Loucy (cell line): ENCODE results near the gene PLG.

Experiments used
- CTCF ChIP-seq: fragments of 200-600 bp; sonication (generic); conservative IDR thresholded peaks from 2 replicates; pipeline ENCODE4 v1.5.1; 2014; ENCODE audit warnings: mild to moderate bottlenecking, antibody characterized with exemption, low read length
- EZH2phosphoT487 ChIP-seq: fragments of 200-600 bp; IDR thresholded peaks from 2 replicates; pipeline ENCODE4 v1.6.1; 2018; ENCODE audit warnings: antibody characterized with exemption, mild to moderate bottlenecking, moderate library complexity, borderline replicate concordance

GRCh38 chr6:160792708-160793107 lies 90.7 kb downstream of the PLG start:
- no peak for TF ChIP-seq CTCF
- no peak for TF ChIP-seq EZH2phosphoT487
